Stromal cell of bone marrow (primary cell): ENCODE results near the gene PRKN.
"Not testable (repeated sequence)": the region's sequence is repeated elsewhere in the genome, so short reads cannot be mapped to it uniquely, and the experiment has no call there.

ENCODE experiments used
- DNase-seq: peaks from one replicate; pipeline ENCODE4 v3.0.0-alpha.2; 2012; ENCODE audit warnings: low read depth

The PRKN gene

GRCh38 chr6:161840380-161840779 is 887.2 kb downstream of the PRKN start:
- no peak for DNase-seq

GRCh38 chr6:161838306-161839035 is 889.1 kb downstream of the PRKN start:
- DNase-seq = no peak

- no peak for DNase-seq
These were observed 889.7 kb downstream of the PRKN start for GRCh38 chr6:161837854-161838253.

- DNase-seq = no peak
These were observed 890.2 kb downstream of the PRKN start for GRCh38 chr6:161837449-161837735.

GRCh38 chr6:161836643-161837448 is 890.7 kb downstream of the PRKN start:
- DNase-seq = no peak

DNA sequence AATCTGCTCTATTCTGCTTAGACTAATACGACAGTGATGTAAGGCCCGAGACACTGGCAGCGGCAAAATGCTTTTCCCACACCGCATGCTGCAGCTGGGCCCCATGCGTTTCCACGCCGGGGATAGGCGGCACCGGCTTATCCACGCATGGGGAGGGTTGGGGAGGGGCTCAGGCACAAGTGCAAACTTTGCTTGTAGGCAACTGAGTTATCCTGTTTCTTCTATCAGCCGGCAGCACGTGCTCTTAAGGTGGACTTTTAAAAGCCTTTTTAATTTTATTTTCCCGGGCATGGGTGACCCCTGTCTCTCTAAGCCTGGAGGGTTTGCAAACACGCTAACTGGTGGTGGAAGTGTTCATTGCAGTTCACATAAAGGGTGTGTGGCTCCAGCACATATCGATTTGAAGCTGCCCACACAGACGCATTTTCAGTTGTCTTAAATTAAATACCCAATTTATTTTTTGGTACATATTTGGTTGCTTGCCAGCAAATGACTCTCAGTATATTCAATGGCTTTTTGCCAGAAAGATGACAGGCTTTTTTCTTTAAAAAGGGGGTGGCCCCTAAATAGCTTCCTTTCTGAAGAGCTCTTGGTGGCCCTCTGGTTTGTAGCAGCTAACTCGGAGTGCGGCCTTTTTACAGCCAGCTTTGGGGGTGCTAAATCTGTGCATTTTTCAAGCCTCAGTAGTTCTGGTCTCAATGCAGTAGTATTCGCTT is 891.9 kb downstream of the PRKN start:
- DNase-seq = no peak

DNA sequence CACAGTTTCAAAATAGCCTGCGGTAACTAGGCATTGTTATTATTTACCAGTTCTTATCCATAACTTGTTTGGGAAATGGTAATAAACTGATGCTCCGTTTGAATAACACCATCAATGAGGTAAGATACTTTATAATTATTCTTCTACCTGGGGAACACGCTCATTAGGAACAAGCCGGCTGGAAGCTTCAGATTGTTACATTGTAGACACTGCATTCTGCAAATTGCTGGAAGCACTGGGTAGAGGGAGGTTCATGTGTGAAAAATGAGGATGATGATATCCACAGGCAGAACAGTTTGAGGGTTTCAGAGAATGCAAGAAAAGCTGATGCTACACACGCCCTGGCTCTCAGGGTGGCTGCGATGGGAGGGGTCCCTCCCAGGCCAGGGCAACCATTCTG is 893.1 kb downstream of the PRKN start:
- DNase-seq = no peak

DNA sequence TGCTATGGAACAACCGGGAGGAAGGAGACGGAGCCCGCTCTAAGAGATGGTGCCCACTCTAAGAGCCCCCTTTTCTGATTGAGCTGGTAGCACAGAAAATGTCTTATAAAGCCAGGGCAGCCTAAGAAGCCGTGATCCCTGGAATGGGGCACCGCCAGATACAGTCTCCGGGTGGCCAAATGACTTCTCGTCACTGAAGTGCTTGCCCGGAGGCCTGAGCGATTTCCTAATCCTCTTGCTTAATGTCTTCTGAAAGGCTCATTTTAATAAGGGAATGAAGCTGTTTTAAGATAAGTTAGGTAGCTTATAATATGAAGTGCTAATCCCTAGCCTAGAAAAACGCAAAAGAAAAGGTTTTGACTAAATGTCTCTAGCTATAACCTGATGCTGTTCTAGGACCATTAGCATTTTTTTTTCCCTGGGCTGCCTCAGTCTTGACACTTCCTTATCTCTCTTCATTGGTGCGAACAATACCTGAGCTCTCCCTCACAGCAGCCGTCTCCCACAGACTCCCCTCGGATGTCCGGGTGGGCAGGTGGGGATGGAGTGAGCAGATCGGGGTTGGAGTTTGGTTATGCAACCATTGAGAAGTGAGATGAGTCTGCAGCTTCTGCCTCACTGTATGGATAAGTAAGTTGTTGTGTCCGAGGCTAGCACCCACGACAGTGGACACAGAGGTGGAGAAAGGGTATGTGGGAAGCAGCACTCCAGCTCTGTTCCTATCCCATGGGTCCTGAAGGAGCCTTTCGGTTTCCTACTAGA is 894.3 kb downstream of the PRKN start:
- DNase-seq = no peak

- no peak for DNase-seq
These were observed 894.9 kb downstream of the PRKN start for GRCh38 chr6:161832622-161833021.

DNA sequence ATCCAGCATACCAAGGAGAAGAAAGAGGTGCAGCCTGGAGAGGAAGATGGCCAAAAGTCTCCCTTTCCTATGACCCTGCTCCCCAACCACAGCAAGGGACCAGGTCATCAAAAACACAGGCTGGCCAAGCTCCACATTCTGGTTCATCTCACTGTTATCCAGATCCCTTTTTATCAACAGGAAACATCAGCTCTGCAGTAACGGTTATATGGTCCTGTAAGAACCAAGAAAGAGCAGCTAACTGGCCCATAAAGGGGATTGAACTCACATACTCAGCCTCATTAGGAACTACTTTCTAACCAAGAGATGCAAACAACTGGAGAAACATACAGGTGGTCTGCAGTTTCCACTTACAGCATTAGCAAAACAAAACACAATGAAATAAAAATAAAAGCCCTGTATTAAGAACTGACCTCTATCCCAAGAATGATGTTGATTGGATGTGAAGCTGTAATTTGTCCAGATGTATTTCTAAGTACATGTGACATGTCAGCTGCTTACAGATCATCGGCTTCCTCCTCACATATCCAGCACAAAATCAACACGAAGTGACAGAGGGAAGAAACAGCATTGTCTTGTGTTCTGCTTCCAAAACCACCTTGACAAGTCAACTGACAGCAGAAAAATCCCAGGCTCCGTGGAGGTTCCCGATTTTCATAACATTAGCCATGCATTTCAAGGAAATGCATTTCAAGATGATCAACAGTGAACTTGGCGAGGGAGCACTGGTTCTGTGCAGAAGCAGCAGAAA is 896.5 kb downstream of the PRKN start:
- DNase-seq = no peak

GRCh38 chr6:161829291-161829729 is 898.3 kb downstream of the PRKN start:
- DNase-seq = no peak

GRCh38 chr6:161828355-161828754 is 899.2 kb downstream of the PRKN start:
- DNase-seq = no peak

GRCh38 chr6:161826512-161826911 is 901.1 kb downstream of the PRKN start:
- no peak for DNase-seq

- not testable (repeated sequence) for DNase-seq
These were observed 905.4 kb downstream of the PRKN start for GRCh38 chr6:161822204-161822603.

DNA sequence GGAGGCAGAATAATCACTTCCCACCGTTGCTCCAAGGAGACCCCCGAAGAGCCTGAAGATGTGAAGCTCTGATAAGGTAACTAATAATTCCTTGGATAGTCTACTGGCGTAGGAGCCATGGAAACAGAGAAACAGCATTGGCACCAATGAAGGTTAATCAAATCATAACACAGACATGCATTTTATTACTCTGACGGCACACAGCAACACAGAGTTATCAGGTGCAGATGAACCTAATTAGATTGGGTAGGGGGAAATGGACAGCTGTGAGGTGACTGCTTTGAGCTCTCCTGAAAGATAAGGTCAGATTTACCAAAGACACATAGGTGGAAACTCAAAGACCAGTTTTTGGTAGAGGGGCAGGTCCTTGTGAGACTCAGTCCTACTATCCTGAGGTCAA is 909.7 kb downstream of the PRKN start:
- DNase-seq = no peak

DNA sequence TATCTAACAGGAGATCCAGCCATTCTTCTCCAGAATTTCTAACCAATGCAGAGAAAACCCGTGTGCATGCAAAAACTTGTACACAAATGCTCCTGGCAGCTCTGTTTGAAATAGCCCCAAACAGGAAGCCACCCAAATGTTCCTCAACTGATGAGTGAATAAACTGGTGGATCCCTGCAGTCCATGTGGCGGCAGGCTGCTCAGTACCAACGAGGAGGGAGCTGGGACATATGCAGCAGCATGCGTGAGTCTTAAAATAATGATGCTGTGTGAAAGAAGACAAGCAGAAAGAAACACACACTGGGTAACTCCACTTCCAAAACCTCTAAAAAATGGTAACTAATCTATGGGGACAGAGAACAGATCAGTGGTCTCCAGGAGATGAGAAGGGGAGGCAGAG is 911.6 kb downstream of the PRKN start:
- DNase-seq = no peak

- no peak for DNase-seq
These were observed 914.4 kb downstream of the PRKN start for GRCh38 chr6:161813156-161813555.

- no peak for DNase-seq
These were observed 917.6 kb downstream of the PRKN start for GRCh38 chr6:161809971-161810370.

DNA sequence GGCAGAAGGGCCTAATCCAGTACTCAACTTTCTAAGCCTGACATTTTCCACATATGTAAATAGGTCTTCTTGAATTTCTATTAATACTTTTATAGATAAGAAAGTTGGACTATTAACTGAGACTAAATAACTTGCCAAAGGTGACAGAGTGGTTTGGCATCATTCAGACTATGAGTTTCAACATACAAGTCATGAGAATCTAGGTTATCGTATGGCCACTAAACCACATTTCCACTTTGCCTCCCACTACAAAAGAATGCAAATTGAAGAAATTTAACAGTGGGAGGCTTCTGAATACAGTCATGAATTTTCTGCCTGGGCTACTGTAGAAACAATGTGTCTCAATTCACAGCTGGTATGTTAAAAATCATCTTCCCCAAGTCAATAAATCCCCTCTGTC is 922.7 kb downstream of the PRKN start:
- DNase-seq = no peak

GRCh38 chr6:161803131-161803530 is 924.4 kb downstream of the PRKN start:
- DNase-seq = no peak

DNA sequence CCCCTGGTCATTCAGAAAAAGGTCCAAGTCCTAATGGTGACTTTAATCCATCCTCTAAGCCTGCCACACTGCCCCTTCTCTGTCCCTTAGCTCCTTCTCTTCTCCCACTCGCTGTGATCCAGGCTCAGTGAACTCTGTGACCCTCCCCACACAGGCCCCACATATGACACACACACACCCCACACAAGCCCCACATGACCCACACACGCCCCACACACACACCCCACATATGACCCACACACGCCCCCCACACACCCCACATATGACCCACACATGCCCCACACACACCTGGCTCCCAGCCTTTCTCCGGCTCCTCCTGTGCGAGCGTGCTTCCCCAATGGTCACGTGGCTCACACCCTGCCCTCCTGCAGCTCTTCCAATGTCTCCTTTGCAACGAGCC is 925.3 kb downstream of the PRKN start:
- no peak for DNase-seq
